GM23338 (cell line): ENCODE data around the gene ACBD4.

ENCODE experiments used
- CREB1 ChIP-seq: fragments of 250-450 bp; sonication (Bioruptor Pico); IDR thresholded peaks from 2 replicates; pipeline ENCODE4 v1.5.0; 2020; ENCODE audit warnings: low read depth, mild to moderate bottlenecking, moderate library complexity
- EZH2 ChIP-seq: fragments of 200-600 bp; sonication (generic); IDR thresholded peaks from one replicate; pipeline ENCODE4 v1.8.0; 2017; ENCODE audit warnings: antibody characterized with exemption, mild to moderate bottlenecking, low read depth; ENCODE audit not compliant: unreplicated experiment
- EZH2phosphoT487 ChIP-seq: fragments of 200-600 bp; sonication (generic); IDR thresholded peaks from one replicate; pipeline ENCODE4 v1.8.1; 2018; ENCODE audit warnings: antibody characterized with exemption; ENCODE audit not compliant: unreplicated experiment
- JUNB ChIP-seq: IDR thresholded peaks from one replicate; pipeline ENCODE4 v1.6.1; 2016; ENCODE audit warnings: antibody characterized with exemption; ENCODE audit not compliant: unreplicated experiment
- NANOG ChIP-seq: IDR thresholded peaks from 2 replicates; pipeline ENCODE4 v1.6.1; 2016; ENCODE audit warnings: antibody characterized with exemption, borderline replicate concordance
- POLR2AphosphoS5 ChIP-seq: IDR thresholded peaks from 2 replicates; pipeline ENCODE4 v1.6.1; 2016; ENCODE audit warnings: antibody characterized with exemption, low read depth
- ZNF114 ChIP-seq: fragments of 250-450 bp; sonication (Bioruptor Pico); IDR thresholded peaks from 2 replicates; pipeline ENCODE4 v1.5.0; 2020; ENCODE audit warnings: mild to moderate bottlenecking, moderate library complexity
- TF ChIP-seq, protein P1 (sequence below), 2 experiments: fragments of 200-600 bp in 1 of 2; sonication (generic) in 1 of 2; conservative IDR thresholded peaks; 2 replicates each; pipeline versions ENCODE4 v1.5.1 to v1.6.1; 2016 to 2017; ENCODE audit warnings: antibody characterized with exemption in 2 of 2, low read depth in 2 of 2, mild to moderate bottlenecking in 2 of 2, moderate library complexity in 1 of 2
- TF ChIP-seq, protein P2 (sequence below): IDR thresholded peaks from one replicate; pipeline ENCODE4 v1.6.1; 2018; ENCODE audit warnings: antibody characterized with exemption; ENCODE audit not compliant: unreplicated experiment
- TF ChIP-seq, protein P3 (sequence below): fragments of 250-450 bp; sonication (Bioruptor Pico); IDR thresholded peaks from 2 replicates; pipeline ENCODE4 v1.5.0; 2020; ENCODE audit warnings: mild to moderate bottlenecking, moderate library complexity
- TF ChIP-seq, protein P4 (sequence below): IDR thresholded peaks from 2 replicates; pipeline ENCODE4 v1.6.1; 2016; ENCODE audit warnings: antibody characterized with exemption

DNA sequence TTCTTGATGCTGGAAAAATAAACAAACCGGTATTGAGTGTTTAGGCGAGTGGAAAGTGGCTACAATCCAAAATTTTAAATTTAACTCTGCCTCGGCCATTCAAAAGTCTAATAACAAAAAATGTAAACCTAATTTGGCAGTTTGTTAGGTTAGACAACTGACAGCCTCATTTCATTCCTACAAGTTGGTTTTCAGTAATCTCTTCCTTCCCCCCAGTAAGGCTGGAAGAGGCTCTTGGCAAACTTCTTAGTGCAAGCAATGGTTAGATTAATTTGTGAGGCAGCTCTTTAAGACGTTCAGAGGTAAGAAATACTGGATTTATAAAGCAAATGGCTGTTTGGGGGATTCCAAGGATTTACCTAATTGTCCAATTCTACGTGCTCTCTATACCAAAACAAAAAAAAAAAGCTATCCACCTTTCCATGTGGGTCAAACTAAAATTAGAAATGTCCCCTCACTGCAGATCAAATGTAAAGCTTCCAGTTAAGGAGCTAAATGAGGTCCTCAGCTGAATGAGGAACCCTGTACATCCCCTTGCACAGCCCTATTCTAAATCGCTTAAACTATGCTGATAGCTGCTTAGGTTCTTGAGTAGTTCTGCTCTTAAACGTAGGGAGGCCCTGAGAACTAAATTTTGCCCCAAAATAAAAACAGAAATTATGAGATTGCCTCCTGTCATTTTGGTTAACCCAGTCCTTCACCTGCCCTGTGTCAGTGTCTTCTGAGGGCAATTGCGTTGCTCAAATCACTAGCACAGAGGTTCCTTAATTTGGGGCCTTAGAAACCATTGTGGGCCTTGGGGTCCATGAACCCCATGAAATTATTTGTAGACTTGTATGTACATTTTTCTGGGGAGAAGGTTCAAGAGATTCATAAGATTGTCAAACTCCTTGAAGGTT, 15.7 kb downstream of the ACBD4 start:
- TF ChIP-seq, protein P1, sequence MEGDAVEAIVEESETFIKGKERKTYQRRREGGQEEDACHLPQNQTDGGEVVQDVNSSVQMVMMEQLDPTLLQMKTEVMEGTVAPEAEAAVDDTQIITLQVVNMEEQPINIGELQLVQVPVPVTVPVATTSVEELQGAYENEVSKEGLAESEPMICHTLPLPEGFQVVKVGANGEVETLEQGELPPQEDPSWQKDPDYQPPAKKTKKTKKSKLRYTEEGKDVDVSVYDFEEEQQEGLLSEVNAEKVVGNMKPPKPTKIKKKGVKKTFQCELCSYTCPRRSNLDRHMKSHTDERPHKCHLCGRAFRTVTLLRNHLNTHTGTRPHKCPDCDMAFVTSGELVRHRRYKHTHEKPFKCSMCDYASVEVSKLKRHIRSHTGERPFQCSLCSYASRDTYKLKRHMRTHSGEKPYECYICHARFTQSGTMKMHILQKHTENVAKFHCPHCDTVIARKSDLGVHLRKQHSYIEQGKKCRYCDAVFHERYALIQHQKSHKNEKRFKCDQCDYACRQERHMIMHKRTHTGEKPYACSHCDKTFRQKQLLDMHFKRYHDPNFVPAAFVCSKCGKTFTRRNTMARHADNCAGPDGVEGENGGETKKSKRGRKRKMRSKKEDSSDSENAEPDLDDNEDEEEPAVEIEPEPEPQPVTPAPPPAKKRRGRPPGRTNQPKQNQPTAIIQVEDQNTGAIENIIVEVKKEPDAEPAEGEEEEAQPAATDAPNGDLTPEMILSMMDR (conservative IDR thresholded peaks at IDR 0.05; ENCODE audit: low read depth in 2 of 2), result no peak
- TF ChIP-seq POLR2AphosphoS5 (no peak; the same call in 1 of the 2 replicates), ZNF114 (no peak), CREB1 (CRISPR knock-in tag) (no peak), EZH2 (no peak), EZH2phosphoT487 (no peak), JUNB (no peak), NANOG (no peak)
- TF ChIP-seq, protein P2, sequence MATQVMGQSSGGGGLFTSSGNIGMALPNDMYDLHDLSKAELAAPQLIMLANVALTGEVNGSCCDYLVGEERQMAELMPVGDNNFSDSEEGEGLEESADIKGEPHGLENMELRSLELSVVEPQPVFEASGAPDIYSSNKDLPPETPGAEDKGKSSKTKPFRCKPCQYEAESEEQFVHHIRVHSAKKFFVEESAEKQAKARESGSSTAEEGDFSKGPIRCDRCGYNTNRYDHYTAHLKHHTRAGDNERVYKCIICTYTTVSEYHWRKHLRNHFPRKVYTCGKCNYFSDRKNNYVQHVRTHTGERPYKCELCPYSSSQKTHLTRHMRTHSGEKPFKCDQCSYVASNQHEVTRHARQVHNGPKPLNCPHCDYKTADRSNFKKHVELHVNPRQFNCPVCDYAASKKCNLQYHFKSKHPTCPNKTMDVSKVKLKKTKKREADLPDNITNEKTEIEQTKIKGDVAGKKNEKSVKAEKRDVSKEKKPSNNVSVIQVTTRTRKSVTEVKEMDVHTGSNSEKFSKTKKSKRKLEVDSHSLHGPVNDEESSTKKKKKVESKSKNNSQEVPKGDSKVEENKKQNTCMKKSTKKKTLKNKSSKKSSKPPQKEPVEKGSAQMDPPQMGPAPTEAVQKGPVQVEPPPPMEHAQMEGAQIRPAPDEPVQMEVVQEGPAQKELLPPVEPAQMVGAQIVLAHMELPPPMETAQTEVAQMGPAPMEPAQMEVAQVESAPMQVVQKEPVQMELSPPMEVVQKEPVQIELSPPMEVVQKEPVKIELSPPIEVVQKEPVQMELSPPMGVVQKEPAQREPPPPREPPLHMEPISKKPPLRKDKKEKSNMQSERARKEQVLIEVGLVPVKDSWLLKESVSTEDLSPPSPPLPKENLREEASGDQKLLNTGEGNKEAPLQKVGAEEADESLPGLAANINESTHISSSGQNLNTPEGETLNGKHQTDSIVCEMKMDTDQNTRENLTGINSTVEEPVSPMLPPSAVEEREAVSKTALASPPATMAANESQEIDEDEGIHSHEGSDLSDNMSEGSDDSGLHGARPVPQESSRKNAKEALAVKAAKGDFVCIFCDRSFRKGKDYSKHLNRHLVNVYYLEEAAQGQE, result no peak
- TF ChIP-seq, protein P3, sequence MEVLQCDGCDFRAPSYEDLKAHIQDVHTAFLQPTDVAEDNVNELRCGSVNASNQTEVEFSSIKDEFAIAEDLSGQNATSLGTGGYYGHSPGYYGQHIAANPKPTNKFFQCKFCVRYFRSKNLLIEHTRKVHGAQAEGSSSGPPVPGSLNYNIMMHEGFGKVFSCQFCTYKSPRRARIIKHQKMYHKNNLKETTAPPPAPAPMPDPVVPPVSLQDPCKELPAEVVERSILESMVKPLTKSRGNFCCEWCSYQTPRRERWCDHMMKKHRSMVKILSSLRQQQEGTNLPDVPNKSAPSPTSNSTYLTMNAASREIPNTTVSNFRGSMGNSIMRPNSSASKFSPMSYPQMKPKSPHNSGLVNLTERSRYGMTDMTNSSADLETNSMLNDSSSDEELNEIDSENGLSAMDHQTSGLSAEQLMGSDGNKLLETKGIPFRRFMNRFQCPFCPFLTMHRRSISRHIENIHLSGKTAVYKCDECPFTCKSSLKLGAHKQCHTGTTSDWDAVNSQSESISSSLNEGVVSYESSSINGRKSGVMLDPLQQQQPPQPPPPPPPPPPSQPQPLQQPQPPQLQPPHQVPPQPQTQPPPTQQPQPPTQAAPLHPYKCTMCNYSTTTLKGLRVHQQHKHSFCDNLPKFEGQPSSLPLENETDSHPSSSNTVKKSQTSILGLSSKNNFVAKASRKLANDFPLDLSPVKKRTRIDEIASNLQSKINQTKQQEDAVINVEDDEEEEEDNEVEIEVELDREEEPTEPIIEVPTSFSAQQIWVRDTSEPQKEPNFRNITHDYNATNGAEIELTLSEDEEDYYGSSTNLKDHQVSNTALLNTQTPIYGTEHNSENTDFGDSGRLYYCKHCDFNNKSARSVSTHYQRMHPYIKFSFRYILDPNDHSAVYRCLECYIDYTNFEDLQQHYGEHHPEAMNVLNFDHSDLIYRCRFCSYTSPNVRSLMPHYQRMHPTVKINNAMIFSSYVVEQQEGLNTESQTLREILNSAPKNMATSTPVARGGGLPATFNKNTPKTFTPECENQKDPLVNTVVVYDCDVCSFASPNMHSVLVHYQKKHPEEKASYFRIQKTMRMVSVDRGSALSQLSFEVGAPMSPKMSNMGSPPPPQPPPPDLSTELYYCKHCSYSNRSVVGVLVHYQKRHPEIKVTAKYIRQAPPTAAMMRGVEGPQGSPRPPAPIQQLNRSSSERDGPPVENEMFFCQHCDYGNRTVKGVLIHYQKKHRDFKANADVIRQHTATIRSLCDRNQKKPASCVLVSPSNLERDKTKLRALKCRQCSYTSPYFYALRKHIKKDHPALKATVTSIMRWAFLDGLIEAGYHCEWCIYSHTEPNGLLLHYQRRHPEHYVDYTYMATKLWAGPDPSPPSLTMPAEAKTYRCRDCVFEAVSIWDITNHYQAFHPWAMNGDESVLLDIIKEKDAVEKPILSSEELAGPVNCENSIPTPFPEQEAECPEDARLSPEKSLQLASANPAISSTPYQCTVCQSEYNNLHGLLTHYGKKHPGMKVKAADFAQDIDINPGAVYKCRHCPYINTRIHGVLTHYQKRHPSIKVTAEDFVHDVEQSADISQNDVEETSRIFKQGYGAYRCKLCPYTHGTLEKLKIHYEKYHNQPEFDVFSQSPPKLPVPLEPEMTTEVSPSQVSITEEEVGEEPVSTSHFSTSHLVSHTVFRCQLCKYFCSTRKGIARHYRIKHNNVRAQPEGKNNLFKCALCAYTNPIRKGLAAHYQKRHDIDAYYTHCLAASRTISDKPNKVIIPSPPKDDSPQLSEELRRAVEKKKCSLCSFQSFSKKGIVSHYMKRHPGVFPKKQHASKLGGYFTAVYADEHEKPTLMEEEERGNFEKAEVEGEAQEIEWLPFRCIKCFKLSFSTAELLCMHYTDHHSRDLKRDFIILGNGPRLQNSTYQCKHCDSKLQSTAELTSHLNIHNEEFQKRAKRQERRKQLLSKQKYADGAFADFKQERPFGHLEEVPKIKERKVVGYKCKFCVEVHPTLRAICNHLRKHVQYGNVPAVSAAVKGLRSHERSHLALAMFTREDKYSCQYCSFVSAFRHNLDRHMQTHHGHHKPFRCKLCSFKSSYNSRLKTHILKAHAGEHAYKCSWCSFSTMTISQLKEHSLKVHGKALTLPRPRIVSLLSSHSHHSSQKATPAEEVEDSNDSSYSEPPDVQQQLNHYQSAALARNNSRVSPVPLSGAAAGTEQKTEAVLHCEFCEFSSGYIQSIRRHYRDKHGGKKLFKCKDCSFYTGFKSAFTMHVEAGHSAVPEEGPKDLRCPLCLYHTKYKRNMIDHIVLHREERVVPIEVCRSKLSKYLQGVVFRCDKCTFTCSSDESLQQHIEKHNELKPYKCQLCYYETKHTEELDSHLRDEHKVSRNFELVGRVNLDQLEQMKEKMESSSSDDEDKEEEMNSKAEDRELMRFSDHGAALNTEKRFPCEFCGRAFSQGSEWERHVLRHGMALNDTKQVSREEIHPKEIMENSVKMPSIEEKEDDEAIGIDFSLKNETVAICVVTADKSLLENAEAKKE (CRISPR knock-in tag), result no peak
- TF ChIP-seq, protein P4, sequence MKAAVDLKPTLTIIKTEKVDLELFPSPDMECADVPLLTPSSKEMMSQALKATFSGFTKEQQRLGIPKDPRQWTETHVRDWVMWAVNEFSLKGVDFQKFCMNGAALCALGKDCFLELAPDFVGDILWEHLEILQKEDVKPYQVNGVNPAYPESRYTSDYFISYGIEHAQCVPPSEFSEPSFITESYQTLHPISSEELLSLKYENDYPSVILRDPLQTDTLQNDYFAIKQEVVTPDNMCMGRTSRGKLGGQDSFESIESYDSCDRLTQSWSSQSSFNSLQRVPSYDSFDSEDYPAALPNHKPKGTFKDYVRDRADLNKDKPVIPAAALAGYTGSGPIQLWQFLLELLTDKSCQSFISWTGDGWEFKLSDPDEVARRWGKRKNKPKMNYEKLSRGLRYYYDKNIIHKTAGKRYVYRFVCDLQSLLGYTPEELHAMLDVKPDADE, result no peak
